GM18873 (cell line): ENCODE measurements around the gene HERC2.

Experiments used
- ATAC-seq: cut with Tn5 transposase; IDR thresholded peaks from one replicate; pipeline ENCODE4 v1.9.1; 2021; ENCODE audit warnings: mild to moderate bottlenecking, moderate library complexity, moderate number of reproducible peaks; ENCODE audit not compliant: unreplicated experiment, low FRiP score

HERC2 gene

DNA sequence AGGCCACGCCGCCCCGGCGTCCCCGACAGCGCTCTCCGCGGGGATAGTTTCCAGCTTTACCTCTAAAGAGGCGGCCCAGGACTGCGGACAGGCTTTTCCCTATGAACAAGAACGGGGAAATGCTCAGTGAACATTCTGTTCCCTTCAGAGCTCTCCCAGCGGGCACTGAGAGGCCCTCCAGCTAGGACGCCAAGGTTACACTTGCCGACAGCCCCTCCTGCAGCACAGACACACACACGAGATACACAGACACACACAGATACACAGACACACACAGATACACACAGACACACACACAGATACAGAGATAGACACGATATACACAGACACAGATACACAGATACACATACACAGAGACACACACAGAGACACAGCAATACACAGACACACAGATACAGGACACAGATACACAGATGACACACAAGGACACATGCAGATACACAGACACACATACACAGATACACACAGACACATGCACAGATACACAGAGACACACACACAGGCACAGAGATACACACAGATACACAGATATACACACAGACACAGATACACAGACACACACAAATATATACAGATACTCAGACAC is 222.3 kb downstream of the HERC2 start:
- ATAC-seq: no peak

GRCh38 chr15:28098766-28099554 is 223.0 kb downstream of the HERC2 start, which contains the start of gene OCA2:
Gene OCA2, minus strand, starts transcription at chr15:28099315. Its CDS starts 17,441 bp downstream, at chr15:28081874.
- ATAC-seq: no peak

DNA sequence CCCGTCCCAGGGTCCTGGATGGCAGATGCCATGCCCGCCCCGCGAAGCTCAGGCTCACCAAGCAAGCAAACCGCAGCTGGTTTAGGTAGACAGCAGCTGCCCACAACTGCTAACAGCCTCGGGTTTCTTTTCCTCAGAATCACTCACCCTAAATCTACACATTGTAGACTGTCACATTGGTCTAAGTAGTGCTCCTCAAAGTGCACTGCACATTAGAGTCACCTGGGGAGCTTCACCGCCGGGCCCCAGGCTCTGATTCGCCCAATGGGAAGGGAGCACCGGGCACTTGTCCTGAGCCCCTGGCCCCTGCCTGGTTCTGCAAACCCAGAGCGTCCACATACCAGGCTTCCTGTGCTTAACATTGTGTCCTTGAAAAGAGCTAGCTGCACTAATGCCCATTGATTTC is 223.6 kb downstream of the HERC2 start:
- no peak for ATAC-seq

GRCh38 chr15:28097656-28098359 is 224.2 kb downstream of the HERC2 start:
- ATAC-seq: no peak

- no peak for ATAC-seq
Measured at GRCh38 chr15:28096670-28097431, 225.1 kb downstream of the HERC2 start.

DNA sequence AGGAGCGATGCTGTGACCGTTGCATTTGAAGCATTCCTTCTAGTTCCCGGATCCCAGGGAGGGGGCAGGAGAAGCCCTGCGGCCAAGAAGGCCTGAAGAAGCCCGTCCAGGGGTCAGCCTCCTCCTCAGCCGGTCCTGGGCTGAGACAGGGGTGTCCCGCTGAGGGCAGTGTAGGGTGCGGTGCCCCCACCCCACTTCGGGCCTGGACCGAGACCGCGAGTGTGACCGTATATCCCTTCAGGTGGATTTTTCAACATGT is 225.6 kb downstream of the HERC2 start:
- no peak for ATAC-seq

- ATAC-seq: no peak
Measured at GRCh38 chr15:28094732-28095521, 227.1 kb downstream of the HERC2 start.

DNA sequence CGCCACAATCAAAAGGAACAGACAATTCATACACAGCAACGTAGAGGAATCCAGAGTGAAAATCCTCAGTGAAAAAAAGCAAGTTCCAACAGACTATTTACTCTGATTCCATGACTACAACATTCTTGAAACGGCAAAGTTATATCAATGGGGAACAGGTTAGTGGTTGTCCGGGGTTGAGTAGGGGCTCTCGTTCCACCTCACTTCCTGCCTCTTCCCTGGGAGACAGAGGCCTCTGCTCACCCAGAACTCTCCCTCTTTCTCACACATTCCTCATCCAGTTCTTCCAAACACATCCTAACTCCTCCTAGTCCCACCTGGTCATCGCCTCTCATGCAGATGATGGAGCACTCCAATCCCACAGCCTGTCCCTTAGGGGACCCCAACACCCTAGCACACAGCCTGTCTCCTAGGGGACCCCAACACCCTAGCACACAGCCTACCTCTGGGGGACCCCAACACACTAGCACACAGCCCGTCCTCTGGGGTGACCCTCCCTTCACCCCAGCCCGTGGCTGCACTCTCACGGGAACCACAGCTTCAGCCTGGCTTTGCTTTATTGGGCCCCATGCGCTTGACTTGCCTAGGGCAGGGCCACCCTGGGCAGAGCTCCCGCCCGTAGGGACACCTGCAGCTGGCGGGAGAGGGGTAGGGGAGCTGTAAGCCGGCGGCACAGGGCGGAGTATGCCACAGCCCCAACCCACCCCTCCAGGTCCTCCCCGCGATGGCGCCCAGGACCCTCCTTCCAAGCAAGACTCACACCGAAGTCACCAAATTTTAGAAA is 228.0 kb downstream of the HERC2 start:
- ATAC-seq: no peak

GRCh38 chr15:28091313-28091712 is 230.7 kb downstream of the HERC2 start:
- ATAC-seq: no peak

DNA sequence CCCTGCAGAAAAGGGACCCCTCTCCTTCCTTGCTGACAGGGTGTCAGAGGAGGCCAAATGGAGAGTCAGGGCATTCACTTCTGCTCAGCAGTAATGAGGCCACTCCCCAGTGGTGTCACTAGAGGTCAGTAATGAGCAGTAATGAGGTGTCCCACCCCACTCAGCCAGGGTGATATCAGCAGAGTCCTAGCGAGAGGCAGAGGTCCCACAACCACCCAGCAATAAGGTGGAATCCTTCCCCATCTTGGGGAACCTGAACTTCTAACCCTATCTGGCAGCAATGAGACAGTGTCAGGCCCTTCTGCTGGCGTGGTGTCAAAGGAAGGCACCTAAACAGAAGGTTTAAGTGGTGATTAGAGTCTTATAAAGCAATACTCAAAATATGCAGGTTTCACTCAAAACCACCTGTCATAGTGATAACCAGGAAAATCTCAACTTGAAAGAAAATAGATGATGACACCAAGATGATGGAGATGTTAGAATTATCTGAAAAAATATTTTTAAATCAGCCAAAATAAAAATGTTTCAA is 235.7 kb downstream of the HERC2 start:
- peak; percentile 85 for ATAC-seq

DNA sequence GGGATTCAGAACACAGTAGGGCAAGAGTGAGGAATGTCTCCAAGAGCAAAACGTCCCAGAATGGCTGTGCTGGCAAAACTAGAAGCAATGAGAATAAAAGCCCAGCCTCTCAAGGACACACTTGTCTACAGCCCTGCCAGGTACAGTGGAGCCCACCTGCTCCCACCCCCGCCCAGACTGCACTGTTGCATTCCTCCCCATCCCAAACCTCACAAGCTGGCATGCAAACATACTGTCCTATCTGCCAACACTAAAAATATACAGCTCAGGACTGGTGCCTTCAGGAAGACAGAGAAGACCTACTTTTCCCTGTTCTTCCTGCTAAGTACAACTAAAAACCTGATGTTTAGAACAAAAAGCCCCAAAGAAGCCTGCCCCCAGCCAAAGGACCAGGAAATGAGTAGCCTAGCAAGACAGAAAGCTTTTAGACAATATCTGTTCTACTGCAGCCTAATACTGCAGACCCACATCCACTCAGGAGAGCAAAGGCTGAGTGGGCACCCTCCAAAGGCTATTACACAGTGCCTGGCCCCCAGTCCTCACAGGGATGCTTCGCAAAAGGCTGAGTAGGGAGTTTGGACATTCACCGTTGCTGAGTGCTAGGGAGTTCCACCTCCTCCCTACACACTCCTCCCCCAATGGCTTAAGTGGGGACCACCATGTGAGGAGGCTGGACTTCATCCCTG is 236.3 kb downstream of the HERC2 start:
- no peak for ATAC-seq

GRCh38 chr15:28084547-28084946 is 237.4 kb downstream of the HERC2 start:
- no peak for ATAC-seq

DNA sequence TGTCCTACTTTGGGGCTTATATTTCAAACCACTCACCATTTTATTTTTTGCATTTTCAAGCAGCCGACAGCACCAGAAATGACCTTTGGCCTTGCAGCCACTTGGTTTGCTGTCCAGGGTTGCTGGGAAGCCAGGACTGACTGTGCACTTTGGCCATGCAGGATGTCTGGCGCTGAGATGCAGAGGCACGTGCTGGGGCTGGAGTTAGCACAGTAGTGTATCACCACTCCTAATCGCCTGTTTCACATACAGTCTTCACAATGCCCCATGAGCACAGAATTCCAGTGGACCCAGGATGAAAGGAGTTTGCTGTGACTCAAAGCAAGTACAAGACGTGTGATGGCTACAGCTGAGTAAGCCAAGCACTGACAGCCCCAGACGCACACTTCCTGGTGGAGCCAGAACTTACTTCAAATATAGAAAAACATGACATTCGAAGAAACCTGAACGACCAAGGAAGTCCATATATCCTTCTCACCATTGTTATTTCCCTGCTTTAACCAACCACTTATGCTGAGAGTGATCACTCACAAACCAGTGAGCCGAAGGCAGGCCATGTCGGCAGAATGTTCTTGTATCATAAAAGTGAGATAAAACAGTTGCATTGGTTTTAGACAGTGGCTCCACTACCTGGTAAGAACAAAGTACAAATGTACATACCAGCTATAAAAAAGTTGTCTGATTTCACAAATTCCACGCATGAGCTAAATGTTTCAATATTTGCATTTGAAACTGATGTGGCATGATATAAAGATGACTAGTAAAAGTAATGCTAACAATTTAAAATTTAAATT is 238.9 kb downstream of the HERC2 start:
- no peak for ATAC-seq

- ATAC-seq: no peak
Measured at GRCh38 chr15:28081594-28081993, 240.4 kb downstream of the HERC2 start.

DNA sequence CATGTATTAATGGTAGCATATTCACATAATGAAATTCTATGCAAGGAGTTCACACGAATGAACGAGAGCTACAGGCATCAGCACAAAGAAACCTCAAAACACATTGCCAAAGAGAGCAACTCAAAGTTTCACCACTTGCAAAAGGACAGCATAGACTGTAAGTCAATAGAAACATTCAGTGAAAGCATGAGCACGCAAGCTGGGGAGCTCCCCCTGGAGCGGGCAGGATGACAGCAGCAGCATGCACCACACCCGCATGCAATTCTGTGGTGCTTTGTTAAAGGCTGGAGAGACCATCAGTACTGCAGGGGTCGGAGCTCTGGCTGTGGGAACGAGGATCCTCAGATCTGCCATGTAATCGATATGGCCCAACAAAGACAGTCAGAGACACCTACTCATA is 241.6 kb downstream of the HERC2 start:
- ATAC-seq: no peak

GRCh38 chr15:28079313-28079969 is 242.5 kb downstream of the HERC2 start:
- ATAC-seq: no peak

- ATAC-seq: no peak
Measured at GRCh38 chr15:28078191-28078719, 243.7 kb downstream of the HERC2 start.
